Liver (tissue), 3 donors: ENCODE data around the gene LRMDA.

Experiments used
- CTCF ChIP-seq: fragments of 150-350 bp; IDR thresholded peaks from 2 replicates; pipeline ENCODE4 v1.5.1; 2017; ENCODE audit warnings: improper control_type of control experiment, low read depth, low read length; ENCODE audit not compliant: missing input control
- FOXA1 ChIP-seq: IDR thresholded peaks from 2 replicates; pipeline ENCODE4 v1.6.1; 2016; ENCODE audit warnings: antibody characterized with exemption
- MAX ChIP-seq: IDR thresholded peaks from 2 replicates; pipeline ENCODE4 v1.6.1; 2016; ENCODE audit warnings: antibody characterized with exemption
- NR2F2 ChIP-seq: IDR thresholded peaks from 2 replicates; pipeline ENCODE4 v1.6.1; 2016; ENCODE audit warnings: antibody characterized with exemption
- RAD21 ChIP-seq, 2 donors: IDR thresholded peaks; 2 replicates each; pipeline ENCODE4 v1.6.1; 2016; ENCODE audit warnings: antibody characterized with exemption in 2 of 2, mild to moderate bottlenecking in 2 of 2
- REST ChIP-seq: IDR thresholded peaks from 2 replicates; pipeline ENCODE4 v1.6.1; 2016; ENCODE audit warnings: antibody characterized with exemption, mild to moderate bottlenecking
- SP1 ChIP-seq: IDR thresholded peaks from 2 replicates; pipeline ENCODE4 v1.6.1; 2018; ENCODE audit warnings: antibody characterized with exemption, mild to moderate bottlenecking
- TAF1 ChIP-seq: conservative IDR thresholded peaks from 2 replicates; pipeline ENCODE4 v1.6.1; 2016; ENCODE audit warnings: antibody characterized with exemption, mild to moderate bottlenecking
- donor health status: healthy.
- donor health status: healthy.

- TF ChIP-seq RAD21 (IDR thresholded peaks at IDR 0.05), result no peak
- no peak for TF ChIP-seq CTCF
- no peak for TF ChIP-seq NR2F2
- TF ChIP-seq REST, result no peak
- no peak for TF ChIP-seq MAX
- no peak for TF ChIP-seq TAF1
- TF ChIP-seq FOXA1, result no peak
- no peak for TF ChIP-seq SP1
Observed at GRCh38 chr10:75639736-75640135, 208.3 kb downstream of the LRMDA start.
